ENCODE measurements around the gene L2HGDH.
A peak's percentile ranks its signal among the peaks of the same experiment; 100 is the strongest.

L2HGDH gene

GRCh38 chr14:50285861-50286260 is 26.2 kb downstream of the L2HGDH start:
- FAIRE-seq, result no peak

- no peak for FAIRE-seq
Measured at GRCh38 chr14:50272498-50272897, 39.5 kb downstream of the L2HGDH start.

GRCh38 chr14:50270932-50271331 is 41.1 kb downstream of the L2HGDH start:
- FAIRE-seq, result no peak

GRCh38 chr14:50265029-50265428 is 47.0 kb downstream of the L2HGDH start:
- FAIRE-seq, result no peak

GRCh38 chr14:50263321-50263720 is 48.7 kb downstream of the L2HGDH start:
- FAIRE-seq, result no peak

- no peak for FAIRE-seq
Measured at GRCh38 chr14:50262865-50263264, 49.2 kb downstream of the L2HGDH start.

GRCh38 chr14:50260511-50260910 is 51.5 kb downstream of the L2HGDH start:
- no peak for FAIRE-seq

- FAIRE-seq, result no peak
Measured at GRCh38 chr14:50260072-50260471, 52.0 kb downstream of the L2HGDH start.

- FAIRE-seq, result no peak
Measured at GRCh38 chr14:50257732-50258131, 54.3 kb downstream of the L2HGDH start.

- no peak for FAIRE-seq
Measured at GRCh38 chr14:50254248-50254647, 57.8 kb downstream of the L2HGDH start.

- no peak for FAIRE-seq
Measured at GRCh38 chr14:50249136-50249775, 62.8 kb downstream of the L2HGDH start.

GRCh38 chr14:50247245-50247644 is 64.8 kb downstream of the L2HGDH start:
- no peak for FAIRE-seq

GRCh38 chr14:50242566-50243310 is 69.3 kb downstream of the L2HGDH start:
- no peak for FAIRE-seq

- no peak for FAIRE-seq
Measured at GRCh38 chr14:50242096-50242495, 69.9 kb downstream of the L2HGDH start.

GRCh38 chr14:50237427-50237826 is 74.6 kb downstream of the L2HGDH start:
- no peak for FAIRE-seq

GRCh38 chr14:50233951-50234250 is 78.1 kb downstream of the L2HGDH start:
- FAIRE-seq, result no peak

- no peak for FAIRE-seq
Measured at GRCh38 chr14:50233166-50233950, 78.7 kb downstream of the L2HGDH start.

- no peak for FAIRE-seq
Measured at GRCh38 chr14:50232276-50232642, 79.8 kb downstream of the L2HGDH start.

GRCh38 chr14:50231475-50232275 is 80.4 kb downstream of the L2HGDH start, which contains the start of gene SOS2:
SOS2 (minus strand) TSS chr14:50231578; CDS start chr14:50231283, 295 bp downstream.
- FAIRE-seq, result no peak

- peak; percentile 17 for FAIRE-seq
Measured at GRCh38 chr14:50230701-50231474, 81.1 kb downstream of the L2HGDH start.

GRCh38 chr14:50230401-50230700 is 81.7 kb downstream of the L2HGDH start:
- FAIRE-seq, result no peak

- no peak for FAIRE-seq
Measured at GRCh38 chr14:50229681-50230080, 82.3 kb downstream of the L2HGDH start.

- no peak for FAIRE-seq
Measured at GRCh38 chr14:50228313-50228712, 83.7 kb downstream of the L2HGDH start.
